Endothelial cell of umbilical vein (primary cell): ENCODE results near the gene VDR. TPM values are rescaled to one million over a fixed set of nuclear protein-coding genes. Genes with fewer than 3 reads are reported as not detected.

Experiments
- BruUV-seq: library from RNA; stranded (reverse); fragments of 400-500 nt; replicated peaks from 2 replicates; lab custom pipeline; 2021; lab: Mats Ljungman, UMichigan
- CTCF ChIA-PET: fragments of 300-600, 350-600 bp; sonication (Branson Sonifier 250); formaldehyde crosslinking; loops from one replicate; lab custom pipeline; 2021; ENCODE audit warnings: antibody characterized with exemption, inconsistent platforms; lab: Charles Lee
- POLR2A ChIA-PET: fragments of 300-600, 350-600 bp; sonication (Branson Sonifier 250); formaldehyde crosslinking; loops from one replicate; lab custom pipeline; 2021; ENCODE audit warnings: antibody characterized with exemption, inconsistent platforms; lab: Charles Lee
- DNase-seq: peaks from one replicate; pipeline ENCODE4 v3.0.0-alpha.2; 2011; ENCODE audit warnings: low read depth, low spot score
- FAIRE-seq: peaks from 2 replicates; lab custom pipeline; 2011; peaks lifted over from hg19 to GRCh38; lab: Jason Lieb, UNC
- H2AFZ ChIP-seq: 2 replicates; pipeline ENCODE4 v1.6.0; 2012; ENCODE audit warnings: low read depth, low read length, control low read depth, inconsistent platforms
- H3K27ac ChIP-seq: 2 replicates; pipeline ENCODE4 v1.5.1; 2011; ENCODE audit warnings: low read depth, mild to moderate bottlenecking, control low read depth, low read length, moderate library complexity; ENCODE audit not compliant: insufficient read depth
- H3K27me3 ChIP-seq, 2 experiments: 2 replicates each; pipeline versions ENCODE4 v1.6.0 to v1.6.1; 2011; ENCODE audit warnings: low read length in 2 of 2, mixed read lengths in 1 of 2; ENCODE audit not compliant: control insufficient read depth in 2 of 2, insufficient read depth in 2 of 2
- H3K36me3 ChIP-seq, 2 experiments: 2 replicates in 1 of 2; 3 replicates in 1 of 2; pipeline ENCODE4 v1.5.1; 2011; ENCODE audit warnings: low read length in 2 of 2, mild to moderate bottlenecking in 1 of 2, moderate library complexity in 1 of 2; ENCODE audit not compliant: control insufficient read depth in 2 of 2, insufficient read depth in 2 of 2; ENCODE audit errors: extremely low read depth in 1 of 2
- H3K4me1 ChIP-seq: 3 replicates; pipeline ENCODE4 v1.5.1; 2011; ENCODE audit warnings: mild to moderate bottlenecking, low read length; ENCODE audit not compliant: control insufficient read depth, insufficient read depth; ENCODE audit errors: extremely low read depth
- H3K4me2 ChIP-seq: 2 replicates; pipeline ENCODE4 v1.6.1; 2011; ENCODE audit warnings: low read length, control low read depth, mixed read lengths; ENCODE audit not compliant: insufficient read depth
- H3K4me3 ChIP-seq, 3 experiments: fragments of 200-600 bp in 1 of 3; sonication (generic), shearing (Covaris generic) in 1 of 3; replicated peaks in 1 of 3; 2 replicates each; pipeline ENCODE4 v1.5.1; 2011 to 2016; ENCODE audit warnings: control low read depth in 3 of 3, low read length in 3 of 3, mild to moderate bottlenecking in 2 of 3, inconsistent platforms in 1 of 3, low read depth in 1 of 3, moderate library complexity in 1 of 3; ENCODE audit not compliant: insufficient read depth in 1 of 3
- H3K79me2 ChIP-seq: 2 replicates; pipeline ENCODE4 v1.6.0; 2012; ENCODE audit warnings: low read length, inconsistent platforms; ENCODE audit not compliant: control insufficient read depth, insufficient read depth
- H3K9ac ChIP-seq: replicated peaks from 2 replicates; pipeline ENCODE3; 2011; ENCODE audit warnings: low read length, control low read depth; ENCODE audit not compliant: insufficient read depth; ENCODE audit errors: extremely low read depth
- H3K9me1 ChIP-seq: replicated peaks from 3 replicates; pipeline ENCODE4 v1.6.0; 2011; ENCODE audit warnings: mild to moderate bottlenecking, low read length; ENCODE audit not compliant: control insufficient read depth, insufficient read depth; ENCODE audit errors: extremely low read depth
- H3K9me3 ChIP-seq: replicated peaks from 2 replicates; pipeline ENCODE4 v1.5.1; 2012; ENCODE audit warnings: low read length, inconsistent platforms; ENCODE audit not compliant: control insufficient read depth, insufficient read depth
- H4K20me1 ChIP-seq: replicated peaks from 2 replicates; pipeline ENCODE3; 2011; ENCODE audit warnings: mild to moderate bottlenecking, low read length; ENCODE audit not compliant: control insufficient read depth, insufficient read depth; ENCODE audit errors: extremely low read depth
- CTCF ChIP-seq, 2 donors: IDR thresholded peaks; 1 replicate in 1 of 2; 2 replicates in 1 of 2; pipeline ENCODE4 v1.5.1; 2011; ENCODE audit warnings: low read length in 2 of 2, mild to moderate bottlenecking in 2 of 2, moderate library complexity in 2 of 2, control low read depth in 1 of 2, inconsistent platforms in 1 of 2, low read depth in 1 of 2; ENCODE audit not compliant: insufficient read depth in 1 of 2; ENCODE audit errors: extremely low read depth in 1 of 2
- EZH2 ChIP-seq: IDR thresholded peaks from 2 replicates; pipeline ENCODE4 v1.6.1; 2012; ENCODE audit warnings: borderline replicate concordance, low read depth, mild to moderate bottlenecking, moderate library complexity, low read length, inconsistent platforms; ENCODE audit not compliant: severe bottlenecking
- FOS ChIP-seq: IDR thresholded peaks from 2 replicates; pipeline ENCODE4 v1.6.1; 2011; ENCODE audit warnings: mild to moderate bottlenecking, low read length, moderate library complexity, borderline replicate concordance; ENCODE audit not compliant: insufficient read depth
- GATA2 ChIP-seq: IDR thresholded peaks from 2 replicates; pipeline ENCODE4 v1.7.0; 2011; ENCODE audit warnings: low read depth, mild to moderate bottlenecking, moderate library complexity, mixed read lengths, low read length; ENCODE audit not compliant: insufficient read length, insufficient read depth
- JUN ChIP-seq: IDR thresholded peaks from 2 replicates; pipeline ENCODE4 v1.6.1; 2011; ENCODE audit warnings: borderline replicate concordance, low read depth; ENCODE audit not compliant: insufficient read length, insufficient read depth
- MYC ChIP-seq: IDR thresholded peaks from one replicate; pipeline ENCODE4 v1.6.1; 2011; ENCODE audit warnings: mild to moderate bottlenecking, low read depth, low read length
- POLR2A ChIP-seq: IDR thresholded peaks from 2 replicates; pipeline ENCODE4 v1.6.1; 2012; ENCODE audit warnings: low read depth, mild to moderate bottlenecking, control low read depth, low read length
- POLR2AphosphoS5 ChIP-seq: IDR thresholded peaks from 2 replicates; pipeline ENCODE4 v1.6.1; 2012; ENCODE audit warnings: low read depth, mild to moderate bottlenecking, control low read depth, low read length, moderate library complexity; ENCODE audit not compliant: insufficient read depth
- dilution Hi-C: fragments of 300-500 bp; cut with MboI; formaldehyde crosslinking; loops from one replicate; pipeline ENCODE4 v1.15.0; 2019; ENCODE audit warnings: low sequenced_read_pairs; ENCODE audit not compliant: extremely low pct_ligation_motif_present
- intact Hi-C: fragments of 100-400 bp; cut with micrococcal nuclease; formaldehyde crosslinking; loops from one replicate; pipeline ENCODE4 v1.10.0; 2022
- polyA plus RNA-seq, 4 experiments: library from polyadenylated mRNA; depleted of rRNA in 3 of 4; stranded (reverse) in 3 of 4; unstranded in 1 of 4; fragments of >200 nt; gene quantifications; 2 replicates each; pipeline versions ENCODE4 v1.2.1 to v1.2.3, GENCODE V29; 2011 to 2012; ENCODE audit warnings: missing spikeins in 1 of 4
- total RNA-seq: library from RNA; stranded (reverse); gene quantifications from 2 replicates; pipeline ENCODE4 v1.2.3, GENCODE V29; 2021
- TF ChIP-seq, protein P1 (sequence below): IDR thresholded peaks from 2 replicates; pipeline ENCODE4 v1.6.1; 2011; ENCODE audit not compliant: insufficient read depth, insufficient read length

VDR gene
- total and polyA plus RNA-seq, 2 donors (not counting 3 experiments of a cell fraction or from before 2014, with no cell fraction given) = 0.73 to 0.91 TPM

DNA sequence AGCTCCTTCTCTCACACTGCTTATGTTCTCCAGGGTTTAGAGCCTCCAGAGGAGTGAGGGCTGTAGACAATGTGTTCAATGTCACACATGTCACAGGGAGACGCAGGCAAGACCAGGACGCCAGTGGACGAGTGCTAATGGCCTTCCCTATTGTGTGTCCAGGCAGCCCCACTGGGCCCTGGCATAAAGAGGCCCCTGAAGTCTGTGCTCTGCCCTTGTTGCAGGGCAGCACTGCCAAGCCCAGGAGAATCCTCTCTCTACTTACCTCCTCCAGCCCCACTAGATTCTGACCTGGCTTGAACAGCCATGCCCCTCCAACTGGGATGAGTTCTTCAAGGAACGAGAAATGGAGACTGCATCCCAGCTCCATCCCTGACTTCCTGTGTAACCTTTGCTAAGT lies 33.8 kb upstream of the VDR start:
- Histone ChIP-seq H2AFZ (no peak overlapping the region), H3K9ac (no peak overlapping the region), H3K4me2 (no peak overlapping the region), H4K20me1 (no peaks in the 10 kb centered on the region), H3K27ac (no peak overlapping the region), H3K79me2 (no peaks in the 10 kb centered on the region), H3K27me3 (peaks cover 19 to 25% of the 10 kb centered on the region in 2 experiments), H3K9me1 (no peaks in the 10 kb centered on the region), H3K4me3 (no peak overlapping the region), H3K36me3 (no peaks in the 10 kb centered on the region), H3K4me1 (no peaks in the 10 kb centered on the region), H3K9me3 (no peaks in the 10 kb centered on the region)
- dilution Hi-C loops (no loop called here), intact Hi-C loops (no loop called here)
- no peak for DNase-seq
- CTCF ChIA-PET = interaction anchor here (1.9 kb wide), 1 partner anchor 11 kb away, joined by 6 read pairs; no protein-coding TSS in a partner anchor
- POLR2A ChIA-PET = no interaction called here
- no peak for FAIRE-seq
- no peak for TF ChIP-seq MYC
- TF ChIP-seq GATA2 = no peak
- BruUV-seq = no TSS peak

DNA sequence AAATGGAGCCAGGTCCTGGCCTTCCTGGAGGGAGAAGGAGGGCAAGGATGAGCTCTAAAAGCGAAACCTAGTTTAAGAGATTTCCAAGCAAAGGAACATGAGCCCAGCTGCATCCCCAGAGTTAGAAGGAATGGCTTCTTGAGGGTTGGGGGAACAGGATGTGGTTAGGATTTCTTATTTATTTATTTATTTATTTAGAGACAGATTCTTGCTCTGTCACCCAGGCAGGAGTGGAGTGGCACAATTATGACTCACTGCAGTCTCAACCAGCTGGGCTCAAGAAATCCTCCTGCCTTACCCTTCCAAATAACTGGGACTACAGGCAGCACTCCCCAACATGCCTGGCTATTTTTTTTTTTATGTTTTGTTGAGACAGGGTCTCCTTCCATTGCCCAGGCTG lies 33.3 kb upstream of the VDR start:
- TF ChIP-seq POLR2AphosphoS5 (no peak), GATA2 (no peak), POLR2A (no peak), EZH2 (no peak), JUN (no peak), MYC (no peak), FOS (no peak), CTCF (IDR thresholded peaks at IDR 0.05; ENCODE audit: extremely low read depth in 1 of 2, insufficient read depth in 1 of 2, low read depth in 1 of 2, low read length in 2 of 2) (no peak)
- TF ChIP-seq, protein P1, sequence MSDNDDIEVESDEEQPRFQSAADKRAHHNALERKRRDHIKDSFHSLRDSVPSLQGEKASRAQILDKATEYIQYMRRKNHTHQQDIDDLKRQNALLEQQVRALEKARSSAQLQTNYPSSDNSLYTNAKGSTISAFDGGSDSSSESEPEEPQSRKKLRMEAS = no peak
- no peaks in the 10 kb centered on the region for H3K9me1 ChIP-seq
- no peaks in the 10 kb centered on the region for H4K20me1 ChIP-seq
- DNase-seq (no peak), FAIRE-seq (no peak)
- H3K4me1 ChIP-seq = no peaks in the 10 kb centered on the region
- BruUV-seq = no TSS peak
- dilution Hi-C loops (no loop called here), intact Hi-C loops (no loop called here)
- no peaks in the 10 kb centered on the region for H3K9me3 ChIP-seq
- POLR2A ChIA-PET = no interaction called here
- no peaks in the 10 kb centered on the region for H3K79me2 ChIP-seq
- H3K4me3 ChIP-seq = no peak overlapping the region
- no peak overlapping the region for H3K27ac ChIP-seq
- H3K36me3 ChIP-seq = no peaks in the 10 kb centered on the region
- H3K9ac ChIP-seq = no peak overlapping the region
- H3K4me2 ChIP-seq = no peak overlapping the region
- CTCF ChIA-PET = interaction anchor here (1.2 to 1.9 kb wide), 2 partner anchors 12 to 25 kb away, joined by 3 to 6 read pairs; partner anchors contain the start of gene TMEM106C
- H3K27me3 ChIP-seq = peaks cover 20 to 25% of the 10 kb centered on the region in 2 experiments
- H2AFZ ChIP-seq = no peak overlapping the region
